BLaER1 treated with 17β-estradiol and CSF1 and Interleukin-3, amounts not matched to agents 10 nM and 100 nM (cell line): ENCODE data around the gene FBXW12.
A peak's percentile ranks its signal among the peaks of the same experiment; 100 is the strongest.

Source experiments
- H3K27ac ChIP-seq, 11 experiments: shearing (Covaris generic); formaldehyde crosslinking; 2 replicates each; pipeline ENCODE4 v1.8.1; 2022
- H3K27me3 ChIP-seq, 11 experiments: shearing (Covaris generic); formaldehyde crosslinking; 2 replicates each; pipeline ENCODE4 v1.8.1; 2022
- H3K36me3 ChIP-seq, 11 experiments: shearing (Covaris generic); formaldehyde crosslinking; 2 replicates each; pipeline ENCODE4 v1.8.1; 2022
- H3K4me1 ChIP-seq, 10 experiments: shearing (Covaris generic); formaldehyde crosslinking; 2 replicates each; pipeline ENCODE4 v1.8.1; 2022
- H3K4me2 ChIP-seq, 11 experiments: shearing (Covaris generic); formaldehyde crosslinking; 2 replicates each; pipeline ENCODE4 v1.8.1; 2022
- H3K4me3 ChIP-seq, 10 experiments: shearing (Covaris generic); formaldehyde crosslinking; 2 replicates each; pipeline ENCODE4 v1.8.1; 2022
- H3K9ac ChIP-seq, 11 experiments: shearing (Covaris generic); formaldehyde crosslinking; 2 replicates each; pipeline ENCODE4 v1.8.1; 2022
- H3K9me3 ChIP-seq, 11 experiments: shearing (Covaris generic); formaldehyde crosslinking; replicated peaks in 1 of 11; 2 replicates each; pipeline ENCODE4 v1.8.1; 2022
- H4K20me1 ChIP-seq, 11 experiments: shearing (Covaris generic); formaldehyde crosslinking; 2 replicates each; pipeline ENCODE4 v1.8.1; 2022
- Cebpa-rat ChIP-seq, 11 experiments: shearing (Covaris generic); IDR thresholded peaks; 2 replicates each; pipeline ENCODE4 v1.8.1; 2022

Gene FBXW12

DNA sequence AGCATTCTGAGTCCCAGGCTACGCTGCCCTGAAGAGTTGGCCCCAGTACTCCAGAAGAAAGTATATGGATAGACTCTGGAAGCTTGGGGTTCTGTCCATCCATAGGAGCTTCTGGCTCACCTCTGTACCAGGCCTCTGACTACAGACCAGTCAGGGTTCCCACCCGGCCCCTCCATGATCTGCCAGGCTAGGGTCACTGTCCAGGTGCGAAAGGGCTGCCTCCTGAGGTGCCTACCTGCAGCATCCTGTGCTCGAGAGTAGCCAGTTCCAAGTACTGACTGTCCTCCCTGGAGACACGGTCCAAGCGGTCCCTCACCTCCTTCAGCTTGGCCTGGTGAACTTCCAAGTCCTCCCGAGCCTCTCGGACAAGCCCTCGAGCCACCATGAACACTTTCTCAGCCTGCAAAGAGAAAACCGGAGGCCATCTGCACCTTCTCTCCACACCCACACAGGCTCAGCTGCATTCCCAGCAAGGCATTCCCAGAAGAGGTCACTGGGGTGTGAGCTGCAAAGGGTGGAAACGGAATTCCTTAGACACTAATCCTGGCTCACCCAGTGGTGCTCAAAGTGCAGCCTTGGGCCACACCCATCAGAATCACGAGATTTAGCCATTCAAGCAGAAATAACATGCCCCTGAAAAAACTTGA lies 61.6 kb downstream of the FBXW12 start:
- Histone ChIP-seq H3K9ac (peak overlapping the region in 6 of 11 experiments; percentile 13 to 39 (median 34); a peak in 6 of 22 replicates), H4K20me1 (peaks cover 0 to 12% (median 0%) of the 10 kb centered on the region in 11 experiments; a peak in 5 of 22 replicates), H3K4me2 (no peak overlapping the region), H3K27me3 (no peaks in the 10 kb centered on the region), H3K4me1 (peaks cover 25 to 58% (median 38%) of the 10 kb centered on the region in 10 experiments), H3K4me3 (no peak overlapping the region), H3K9me3 (no peaks in the 10 kb centered on the region), H3K27ac (peak overlapping the region in 1 of 11 experiments; percentile 17; a peak in 1 of 22 replicates), H3K36me3 (peaks cover 23 to 39% (median 29%) of the 10 kb centered on the region in 11 experiments)
- TF ChIP-seq Cebpa-rat (IDR thresholded peaks at IDR 0.05) = no peak

DNA sequence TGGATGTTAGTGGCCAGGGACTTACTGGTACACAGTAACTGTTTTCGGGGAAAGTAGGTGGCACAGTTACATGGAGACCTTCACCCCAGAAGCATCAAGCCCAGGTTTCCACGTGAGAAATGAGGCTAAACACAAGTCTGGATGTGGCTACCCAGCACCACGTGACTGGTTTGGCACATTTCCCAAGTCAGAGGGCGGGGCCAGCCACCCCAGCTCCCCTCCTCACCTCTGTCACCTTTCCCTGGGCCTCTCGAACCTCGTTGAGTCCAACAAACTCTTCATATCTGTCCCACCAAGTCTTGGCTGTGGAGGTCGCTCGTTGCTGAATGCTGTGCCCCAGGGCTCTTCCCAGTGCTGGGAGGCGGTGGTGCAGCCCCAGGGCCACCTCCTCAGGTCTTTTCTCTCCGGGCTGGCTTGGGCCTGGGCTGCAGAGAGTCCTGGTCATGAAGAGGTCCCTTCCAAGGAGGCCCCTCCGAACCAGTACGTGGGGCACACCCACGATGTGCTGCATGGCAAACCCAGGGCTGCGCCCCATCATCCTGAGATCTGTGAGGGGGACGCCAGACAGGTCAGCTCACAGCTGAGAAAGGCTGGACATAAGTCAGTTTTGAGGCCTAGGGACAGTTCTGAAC lies 62.7 kb downstream of the FBXW12 start:
- no peak overlapping the region for H3K4me3 ChIP-seq
- H3K9ac ChIP-seq = peak overlapping the region; percentile 7 to 39 (median 34); a peak in 13 of 22 replicates

DNA sequence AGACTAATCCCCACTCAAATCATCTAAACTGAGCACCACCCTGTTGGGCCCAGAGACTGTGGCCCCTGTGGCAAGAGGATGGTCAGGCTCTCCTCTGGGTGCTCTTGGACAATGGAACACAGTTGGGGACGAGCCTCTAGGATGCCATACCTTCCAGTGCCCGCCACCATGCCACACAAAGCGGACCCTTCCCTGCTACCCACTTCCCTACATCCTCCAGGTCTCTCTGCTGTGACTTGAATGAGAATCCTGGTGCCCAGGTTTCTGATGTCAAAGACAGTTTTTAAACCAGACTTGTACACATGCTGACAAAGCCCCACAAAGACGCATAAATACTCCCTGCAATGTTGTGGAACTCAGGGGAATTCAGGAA lies 63.2 kb downstream of the FBXW12 start:
- H3K9ac ChIP-seq = peak overlapping the region in 10 of 11 experiments; percentile 7 to 39 (median 34); a peak in 12 of 22 replicates
- no peaks in the 10 kb centered on the region for H3K9me3 ChIP-seq
- peaks cover 23 to 39% (median 29%) of the 10 kb centered on the region in 11 experiments for H3K36me3 ChIP-seq
- no peaks in the 10 kb centered on the region for H3K27me3 ChIP-seq
- H4K20me1 ChIP-seq = peaks cover 0 to 12% (median 0%) of the 10 kb centered on the region in 11 experiments; a peak in 6 of 22 replicates
- H3K4me3 ChIP-seq = no peak overlapping the region
- no peak overlapping the region for H3K4me2 ChIP-seq
- TF ChIP-seq Cebpa-rat (IDR thresholded peaks at IDR 0.05) = no peak
- peaks cover 34 to 61% (median 43%) of the 10 kb centered on the region in 10 experiments for H3K4me1 ChIP-seq
- peak overlapping the region in 4 of 11 experiments; percentile 10 to 17 (median 15); a peak in 2 of 22 replicates for H3K27ac ChIP-seq

More for the DNA sequence above, 62.7 kb downstream of the FBXW12 start:
- Histone ChIP-seq H3K9me3 (no peaks in the 10 kb centered on the region), H3K4me2 (no peak overlapping the region), H3K36me3 (peaks cover 23 to 39% (median 29%) of the 10 kb centered on the region in 11 experiments), H3K27me3 (no peaks in the 10 kb centered on the region), H4K20me1 (peaks cover 0 to 12% (median 0%) of the 10 kb centered on the region in 11 experiments; a peak in 5 of 22 replicates), H3K27ac (peak overlapping the region in 4 of 11 experiments; percentile 10 to 17 (median 15); a peak in 2 of 22 replicates), H3K4me1 (peaks cover 36 to 66% (median 48%) of the 10 kb centered on the region in 10 experiments)
- TF ChIP-seq Cebpa-rat (IDR thresholded peaks at IDR 0.05) = no peak

DNA sequence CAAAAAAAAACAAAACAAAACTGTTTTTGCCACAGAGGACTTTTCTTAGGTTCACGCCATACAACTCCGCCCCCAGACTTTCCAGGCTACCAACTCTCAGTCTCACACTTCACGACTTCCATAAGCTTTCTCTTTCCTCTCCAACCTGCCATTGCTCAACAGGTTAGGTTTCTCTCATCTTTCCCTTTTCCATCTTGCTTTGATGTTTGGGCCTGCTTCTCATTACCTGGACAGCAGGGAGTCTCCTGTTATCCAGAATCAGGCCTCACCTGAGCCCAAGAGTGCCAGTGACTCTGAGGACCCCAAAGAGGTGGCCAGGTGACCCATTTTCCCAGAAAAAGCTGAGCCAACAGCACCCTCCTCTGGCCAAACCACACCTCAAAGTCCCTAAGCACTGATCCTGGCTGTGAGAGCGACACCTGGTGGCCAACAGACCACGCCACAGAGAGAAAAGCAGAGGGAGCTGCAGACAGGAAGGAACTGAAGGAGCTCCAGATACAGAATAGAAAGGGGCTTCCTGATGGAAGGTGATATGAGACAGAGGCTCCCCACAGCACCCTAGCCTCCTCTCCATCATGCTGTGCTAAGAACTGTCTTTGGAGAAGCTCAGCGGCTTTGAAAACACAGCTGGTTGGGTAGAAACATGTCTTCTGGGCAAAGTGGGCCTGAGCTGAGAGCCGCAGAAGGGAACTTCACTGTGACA lies 63.9 kb downstream of the FBXW12 start:
- Histone ChIP-seq H3K9ac (peak overlapping the region in 7 of 11 experiments; percentile 24 to 65 (median 34); a peak in 8 of 22 replicates), H3K27ac (peak overlapping the region in 6 of 11 experiments; percentile 13 to 40 (median 32); a peak in 6 of 22 replicates), H3K4me3 (no peak overlapping the region), H4K20me1 (peaks cover 0 to 17% (median 4%) of the 10 kb centered on the region in 11 experiments; a peak in 11 of 22 replicates), H3K9me3 (no peaks in the 10 kb centered on the region), H3K36me3 (peaks cover 23 to 39% (median 29%) of the 10 kb centered on the region in 11 experiments), H3K4me1 (peaks cover 32 to 56% (median 38%) of the 10 kb centered on the region in 10 experiments), H3K4me2 (peak overlapping the region; percentile 1 to 67 (median 55); a peak in 18 of 22 replicates), H3K27me3 (no peaks in the 10 kb centered on the region)
- no peak for TF ChIP-seq Cebpa-rat (IDR thresholded peaks at IDR 0.05)

DNA sequence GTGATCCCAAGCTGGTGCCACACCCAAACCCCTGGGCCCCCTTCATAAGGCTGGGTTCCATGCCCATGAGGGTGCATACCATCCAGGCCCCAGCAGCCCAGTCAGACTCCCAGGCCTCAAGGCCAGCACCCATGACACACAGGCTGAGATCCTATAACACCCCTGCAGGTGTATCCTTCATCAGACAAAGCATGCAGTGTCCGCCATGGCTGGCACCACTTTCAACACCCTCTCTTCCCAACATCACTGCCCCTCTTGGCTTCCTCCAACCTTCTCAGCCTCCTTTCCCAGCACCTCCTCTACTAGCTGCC lies 64.4 kb downstream of the FBXW12 start:
- no peaks in the 10 kb centered on the region for H3K27me3 ChIP-seq
- peak overlapping the region in 5 of 11 experiments; percentile 14 to 40 (median 34); a peak in 7 of 22 replicates for H3K27ac ChIP-seq
- no peak for TF ChIP-seq Cebpa-rat (IDR thresholded peaks at IDR 0.05)
- peaks cover 3 to 22% (median 7%) of the 10 kb centered on the region in 11 experiments; a peak in 19 of 22 replicates for H4K20me1 ChIP-seq
- no peaks in the 10 kb centered on the region for H3K9me3 ChIP-seq
- peak overlapping the region in 9 of 11 experiments; percentile 7 to 65 (median 33); a peak in 9 of 22 replicates for H3K9ac ChIP-seq
- peaks cover 37 to 56% (median 43%) of the 10 kb centered on the region in 10 experiments for H3K4me1 ChIP-seq
- peaks cover 26 to 37% (median 32%) of the 10 kb centered on the region in 11 experiments for H3K36me3 ChIP-seq
- no peak overlapping the region for H3K4me3 ChIP-seq
- H3K4me2 ChIP-seq = peak overlapping the region; percentile 1 to 67 (median 55); a peak in 18 of 22 replicates

DNA sequence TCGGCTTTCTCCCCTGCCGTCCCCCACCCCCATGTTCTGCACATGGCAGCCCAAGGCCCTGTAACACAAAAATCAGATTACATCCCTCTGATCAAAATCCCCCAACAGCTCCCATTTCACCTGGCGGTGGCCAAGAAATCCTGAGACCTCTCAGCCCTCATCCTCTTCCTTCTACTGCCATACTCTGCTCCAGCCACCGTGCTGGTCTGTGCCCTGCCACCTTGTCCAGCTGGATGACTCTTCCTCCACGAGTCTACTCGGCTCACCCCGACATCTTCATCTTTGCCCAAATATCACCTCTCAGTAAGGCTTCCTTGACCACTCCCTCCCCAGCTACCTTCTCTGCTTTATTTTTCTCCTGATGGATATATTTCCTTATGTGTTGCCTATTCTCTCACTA lies 64.8 kb downstream of the FBXW12 start:
- no peak overlapping the region for H3K4me3 ChIP-seq
- H3K4me2 ChIP-seq = peak overlapping the region in 9 of 11 experiments; percentile 1 to 67 (median 56); a peak in 14 of 22 replicates
- no peaks in the 10 kb centered on the region for H3K9me3 ChIP-seq
- TF ChIP-seq Cebpa-rat (IDR thresholded peaks at IDR 0.05) = no peak
- H3K27ac ChIP-seq = peak overlapping the region in 4 of 11 experiments; percentile 14 to 40 (median 32); a peak in 4 of 22 replicates
- peaks cover 28 to 40% (median 35%) of the 10 kb centered on the region in 11 experiments for H3K36me3 ChIP-seq
- peaks cover 7 to 26% (median 12%) of the 10 kb centered on the region in 11 experiments; a peak in 19 of 22 replicates for H4K20me1 ChIP-seq
- peak overlapping the region in 9 of 11 experiments; percentile 7 to 65 (median 33); a peak in 9 of 22 replicates for H3K9ac ChIP-seq
- no peaks in the 10 kb centered on the region for H3K27me3 ChIP-seq
- H3K4me1 ChIP-seq = peaks cover 42 to 61% (median 47%) of the 10 kb centered on the region in 10 experiments

DNA sequence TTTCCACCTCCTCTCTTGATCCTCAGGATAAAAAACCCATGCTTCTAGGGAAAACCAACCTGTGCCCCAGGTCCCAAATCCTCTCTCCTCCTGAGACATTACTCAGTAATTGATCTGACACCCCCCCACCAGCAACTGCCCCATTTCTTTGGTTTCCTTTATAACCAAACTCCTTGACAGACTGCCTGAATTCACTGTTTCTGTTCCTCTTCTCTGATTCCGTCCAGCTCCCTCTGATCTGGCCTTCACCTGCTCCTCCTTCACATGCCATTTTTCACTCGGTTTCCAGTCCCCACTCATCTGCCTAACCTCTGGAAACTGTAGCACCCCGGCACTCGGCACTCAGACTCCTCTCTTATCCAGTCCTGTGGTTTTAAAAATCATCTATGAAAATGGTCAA lies 65.8 kb downstream of the FBXW12 start:
- Histone ChIP-seq H3K4me1 (peaks cover 45 to 64% (median 51%) of the 10 kb centered on the region in 10 experiments), H3K9ac (peak overlapping the region in 4 of 11 experiments; percentile 32 to 48 (median 34); a peak in 4 of 22 replicates), H3K27me3 (no peaks in the 10 kb centered on the region), H3K36me3 (peaks cover 26 to 40% (median 34%) of the 10 kb centered on the region in 11 experiments), H3K9me3 (no peaks in the 10 kb centered on the region), H3K4me2 (peak overlapping the region in 4 of 11 experiments; percentile 1 to 80 (median 15); a peak in 4 of 22 replicates), H4K20me1 (peaks cover 10 to 34% (median 19%) of the 10 kb centered on the region in 11 experiments; a peak in 19 of 22 replicates), H3K4me3 (no peak overlapping the region), H3K27ac (no peak overlapping the region)
- TF ChIP-seq Cebpa-rat (IDR thresholded peaks at IDR 0.05) = no peak
